HUES6 (cell line): ENCODE data around the gene P3H2.
"Not testable (repeated sequence)": the region's sequence is repeated elsewhere in the genome, so short reads cannot be mapped to it uniquely, and the experiment has no call there.

Source experiments
- H3K27ac ChIP-seq: 2 replicates; pipeline ENCODE4 v1.7.0; 2013; ENCODE audit warnings: low read depth, mild to moderate bottlenecking, low read length, inconsistent platforms
- H3K27me3 ChIP-seq: 2 replicates; pipeline ENCODE4 v1.6.1; 2013; ENCODE audit warnings: low read length; ENCODE audit not compliant: control insufficient read depth, insufficient read depth
- H3K36me3 ChIP-seq: 2 replicates; pipeline ENCODE4 v1.6.1; 2013; ENCODE audit warnings: low read length; ENCODE audit not compliant: control insufficient read depth, insufficient read depth
- H3K4me1 ChIP-seq: 2 replicates; pipeline ENCODE4 v1.6.1; 2013; ENCODE audit warnings: low read length; ENCODE audit not compliant: control insufficient read depth, insufficient read depth
- H3K4me3 ChIP-seq: 2 replicates; pipeline ENCODE4 v1.5.1; 2013; ENCODE audit warnings: low read depth, low read length
- H3K9ac ChIP-seq: one replicate; pipeline ENCODE4 v1.6.1; 2013; ENCODE audit warnings: mild to moderate bottlenecking, low read length
- H3K9me3 ChIP-seq: 2 replicates; pipeline ENCODE4 v1.6.1; 2013; ENCODE audit warnings: low read depth, low read length; ENCODE audit not compliant: control insufficient read depth, insufficient read depth

The P3H2 gene

GRCh38 chr3:190155752-190156151, 35.1 kb upstream of the P3H2 start:
- peaks cover 20% of the 10 kb centered on the region; the same call in 1 of the 2 replicates for H3K4me1 ChIP-seq
- H3K27me3 ChIP-seq: no peaks in the 10 kb centered on the region
- no peaks in the 10 kb centered on the region for H3K9me3 ChIP-seq
- no peak overlapping the region for H3K27ac ChIP-seq
- H3K9ac ChIP-seq: no peak overlapping the region
- H3K36me3 ChIP-seq: peaks cover 80% of the 10 kb centered on the region; the same call in 1 of the 2 replicates
- H3K4me3 ChIP-seq: no peak overlapping the region

- peak overlapping the region; percentile 96; the same call in 1 of the 2 replicates for H3K27ac ChIP-seq
- H3K4me1 ChIP-seq: peaks cover 17% of the 10 kb centered on the region; the same call in 1 of the 2 replicates
These were observed 30.0 kb upstream of the P3H2 start for GRCh38 chr3:190150681-190151080.

GRCh38 chr3:190149830-190150619, 29.3 kb upstream of the P3H2 start:
- H3K4me3 ChIP-seq: peak overlapping the region; percentile 58; the same call in 1 of the 2 replicates
- H3K4me1 ChIP-seq: peaks cover 17% of the 10 kb centered on the region; the same call in 1 of the 2 replicates
- peak overlapping the region; percentile 83 for H3K9ac ChIP-seq
- peaks cover 53% of the 10 kb centered on the region; the same call in 1 of the 2 replicates for H3K36me3 ChIP-seq
- H3K9me3 ChIP-seq, H3K27me3 ChIP-seq: not testable (repeated sequence)
- peak overlapping the region; percentile 96; the same call in 1 of the 2 replicates for H3K27ac ChIP-seq

More at GRCh38 chr3:190150681-190151080, 30.0 kb upstream of the P3H2 start:
- H3K4me3 ChIP-seq: peak overlapping the region; percentile 58; the same call in 1 of the 2 replicates
- H3K9ac ChIP-seq: peak overlapping the region; percentile 83
- no peaks in the 10 kb centered on the region for H3K9me3 ChIP-seq
- H3K27me3 ChIP-seq: no peaks in the 10 kb centered on the region
- peaks cover 58% of the 10 kb centered on the region; the same call in 1 of the 2 replicates for H3K36me3 ChIP-seq

- not testable (repeated sequence) for H3K36me3 ChIP-seq, H3K4me1 ChIP-seq, H3K27me3 ChIP-seq, H3K9me3 ChIP-seq
- peak overlapping the region; percentile 100 for H3K9ac ChIP-seq
- H3K27ac ChIP-seq: peak overlapping the region; percentile 89; the same call in 1 of the 2 replicates
- H3K4me3 ChIP-seq: peak overlapping the region; percentile 72
These were observed 24.1 kb upstream of the P3H2 start for GRCh38 chr3:190144793-190145192.

- Histone ChIP-seq H3K27me3 (no peaks in the 10 kb centered on the region), H3K9me3 (peaks cover 4% of the 10 kb centered on the region), H3K4me3 (no peak overlapping the region), H3K27ac (no peak overlapping the region), H3K4me1 (peaks cover 9% of the 10 kb centered on the region; the same call in 1 of the 2 replicates), H3K36me3 (no peaks in the 10 kb centered on the region; the same call in 1 of the 2 replicates), H3K9ac (no peak overlapping the region)
These were observed 21.3 kb upstream of the P3H2 start for GRCh38 chr3:190142041-190142440.

- Histone ChIP-seq H3K27ac (no peak overlapping the region), H3K4me3 (no peak overlapping the region), H3K9ac (no peak overlapping the region), H3K36me3 (no peaks in the 10 kb centered on the region), H3K4me1 (peaks cover 9% of the 10 kb centered on the region; the same call in 1 of the 2 replicates), H3K27me3 (no peaks in the 10 kb centered on the region), H3K9me3 (peaks cover 4% of the 10 kb centered on the region)
These were observed 18.7 kb upstream of the P3H2 start for GRCh38 chr3:190139365-190139764.

GRCh38 chr3:190132371-190132770, 11.7 kb upstream of the P3H2 start:
- Histone ChIP-seq H3K9me3 (no peaks in the 10 kb centered on the region), H3K27me3 (no peaks in the 10 kb centered on the region), H3K4me3 (no peak overlapping the region), H3K9ac (no peak overlapping the region), H3K4me1 (peaks cover 24% of the 10 kb centered on the region; the same call in 1 of the 2 replicates), H3K36me3 (no peaks in the 10 kb centered on the region), H3K27ac (no peak overlapping the region)

- H3K27me3 ChIP-seq: no peaks in the 10 kb centered on the region
These were observed 10.6 kb upstream of the P3H2 start for GRCh38 chr3:190131329-190131728.

GRCh38 chr3:190130696-190131095, 10.0 kb upstream of the P3H2 start:
- no peaks in the 10 kb centered on the region for H3K27me3 ChIP-seq
- no peak overlapping the region for H3K27ac ChIP-seq
- no peaks in the 10 kb centered on the region for H3K9me3 ChIP-seq
- H3K4me1 ChIP-seq: peaks cover 24% of the 10 kb centered on the region; the same call in 1 of the 2 replicates
- no peak overlapping the region for H3K9ac ChIP-seq
- no peaks in the 10 kb centered on the region for H3K36me3 ChIP-seq
- no peak overlapping the region for H3K4me3 ChIP-seq

More at GRCh38 chr3:190131329-190131728, 10.6 kb upstream of the P3H2 start:
- H3K4me3 ChIP-seq: no peak overlapping the region
- no peaks in the 10 kb centered on the region for H3K9me3 ChIP-seq
- peaks cover 24% of the 10 kb centered on the region; the same call in 1 of the 2 replicates for H3K4me1 ChIP-seq
- H3K9ac ChIP-seq: no peak overlapping the region
- H3K36me3 ChIP-seq: no peaks in the 10 kb centered on the region
- no peak overlapping the region for H3K27ac ChIP-seq

GRCh38 chr3:190130037-190130436, 9.3 kb upstream of the P3H2 start:
- no peaks in the 10 kb centered on the region for H3K9me3 ChIP-seq
- H3K36me3 ChIP-seq: no peaks in the 10 kb centered on the region
- no peak overlapping the region for H3K27ac ChIP-seq
- peaks cover 27% of the 10 kb centered on the region; the same call in 1 of the 2 replicates for H3K4me1 ChIP-seq
- H3K27me3 ChIP-seq: no peaks in the 10 kb centered on the region
- no peak overlapping the region for H3K9ac ChIP-seq
- no peak overlapping the region for H3K4me3 ChIP-seq

GRCh38 chr3:190127797-190128196, 7.1 kb upstream of the P3H2 start:
- no peaks in the 10 kb centered on the region for H3K9me3 ChIP-seq
- no peak overlapping the region for H3K4me3 ChIP-seq
- H3K9ac ChIP-seq: no peak overlapping the region
- H3K27ac ChIP-seq: peak overlapping the region; percentile 26; the same call in 1 of the 2 replicates
- H3K36me3 ChIP-seq: no peaks in the 10 kb centered on the region
- H3K27me3 ChIP-seq: no peaks in the 10 kb centered on the region
- peaks cover 17% of the 10 kb centered on the region; the same call in 1 of the 2 replicates for H3K4me1 ChIP-seq
